IMR-90 (cell line): Measurements from ENCODE around the gene TSSC4. TPM values are rescaled to one million over a fixed set of nuclear protein-coding genes. Genes with fewer than 3 reads are reported as not detected.
A peak's percentile ranks its signal among the peaks of the same experiment; 100 is the strongest.

Experiments used
- ATAC-seq: fragments of 200-7000 bp; cut with Tn5 transposase; 2 replicates; pipeline ENCODE4 v1.9.1; 2020; ENCODE audit warnings: low read depth, mild to moderate bottlenecking, moderate library complexity
- BruUV-seq: library from RNA; stranded (reverse); fragments of 400-500 nt; replicated peaks from 2 replicates; lab custom pipeline; 2021; lab: Mats Ljungman, UMichigan
- CTCF ChIA-PET: fragments of 300-600 bp; formaldehyde crosslinking; extraction: SDS; loops from one replicate; lab custom pipeline; 2021; ENCODE audit warnings: antibody characterized with exemption; lab: Yijun Ruan, JAX
- POLR2A ChIA-PET: fragments of 300-600 bp; sonication (Branson Sonifier 250); formaldehyde crosslinking; loops from one replicate; lab custom pipeline; 2022; ENCODE audit warnings: antibody characterized with exemption; ENCODE audit not compliant: unreplicated experiment; lab: Charles Lee
- DNase-seq: peaks from one replicate; pipeline ENCODE4 v3.0.0; 2013
- H2AFZ ChIP-seq: replicated peaks from 2 replicates; pipeline ENCODE3; 2013; ENCODE audit warnings: low read length, mild to moderate bottlenecking; ENCODE audit not compliant: poor library complexity
- H2AK5ac ChIP-seq: 2 replicates; pipeline ENCODE4 v1.6.1; 2013; ENCODE audit warnings: low read depth, low read length, inconsistent platforms
- H2AK9ac ChIP-seq: replicated peaks from 2 replicates; pipeline ENCODE3; 2013; ENCODE audit warnings: mild to moderate bottlenecking, low read depth, low read length, moderate library complexity; ENCODE audit not compliant: poor library complexity
- H2BK120ac ChIP-seq: 2 replicates; pipeline ENCODE4 v1.6.1; 2013; ENCODE audit warnings: low read depth, low read length, inconsistent platforms
- H2BK15ac ChIP-seq: 3 replicates; pipeline ENCODE4 v1.6.1; 2013; ENCODE audit warnings: low read depth, low read length, inconsistent platforms
- H2BK20ac ChIP-seq: 2 replicates; pipeline ENCODE4 v1.6.1; 2013; ENCODE audit warnings: low read depth, mild to moderate bottlenecking, inconsistent platforms, low read length, moderate library complexity
- H2BK5ac ChIP-seq: 2 replicates; pipeline ENCODE4 v1.6.1; 2013; ENCODE audit warnings: mild to moderate bottlenecking, low read depth, low read length, inconsistent platforms; ENCODE audit not compliant: poor library complexity, severe bottlenecking
- H3K14ac ChIP-seq: replicated peaks from 2 replicates; pipeline ENCODE4 v1.6.1; 2013; ENCODE audit warnings: low read depth, low read length, inconsistent platforms
- H3K18ac ChIP-seq: 2 replicates; pipeline ENCODE4 v1.6.1; 2013; ENCODE audit warnings: low read depth, low read length, control low read depth
- H3K23ac ChIP-seq: 2 replicates; pipeline ENCODE4 v1.6.1; 2013; ENCODE audit warnings: low read depth, low read length, inconsistent platforms
- H3K27ac ChIP-seq: 2 replicates; pipeline ENCODE4 v1.5.1; 2013; ENCODE audit warnings: mild to moderate bottlenecking, control low read depth, low read length; ENCODE audit not compliant: insufficient read depth
- H3K27me3 ChIP-seq: 2 replicates; pipeline ENCODE4 v1.6.1; 2013; ENCODE audit warnings: low read length; ENCODE audit not compliant: control insufficient read depth, insufficient read depth
- H3K36me3 ChIP-seq: 2 replicates; pipeline ENCODE4 v1.6.1; 2013; ENCODE audit warnings: low read length, mixed read lengths; ENCODE audit not compliant: control insufficient read depth, insufficient read depth
- H3K4ac ChIP-seq: 2 replicates; pipeline ENCODE4 v1.6.1; 2013; ENCODE audit warnings: low read depth, low read length, inconsistent platforms
- H3K4me1 ChIP-seq: 2 replicates; pipeline ENCODE4 v1.6.1; 2013; ENCODE audit warnings: low read length, mixed read lengths; ENCODE audit not compliant: control insufficient read depth, insufficient read depth
- H3K4me2 ChIP-seq: 2 replicates; pipeline ENCODE4 v1.6.1; 2013; ENCODE audit warnings: low read depth, mild to moderate bottlenecking, control low read depth, low read length, moderate library complexity
- H3K4me3 ChIP-seq: 2 replicates; pipeline ENCODE4 v1.5.1; 2013; ENCODE audit warnings: low read depth, mild to moderate bottlenecking, control low read depth, low read length, moderate library complexity; ENCODE audit not compliant: insufficient read depth
- H3K56ac ChIP-seq: 2 replicates; pipeline ENCODE4 v1.6.1; 2013; ENCODE audit warnings: low read length, inconsistent platforms; ENCODE audit not compliant: insufficient read depth; ENCODE audit errors: extremely low read depth
- H3K79me1 ChIP-seq, 2 experiments: 2 replicates each; pipeline ENCODE4 v1.6.1; 2013; ENCODE audit warnings: low read length in 2 of 2, inconsistent platforms in 1 of 2, low read depth in 1 of 2
- H3K9ac ChIP-seq: 2 replicates; pipeline ENCODE4 v1.6.1; 2013; ENCODE audit warnings: low read depth, low read length, control low read depth
- H3K9me1 ChIP-seq: 2 replicates; pipeline ENCODE4 v1.6.1; 2013; ENCODE audit warnings: low read length, inconsistent platforms; ENCODE audit not compliant: insufficient read depth
- H3K9me3 ChIP-seq: 2 replicates; pipeline ENCODE4 v1.6.1; 2013; ENCODE audit warnings: low read length; ENCODE audit not compliant: control insufficient read depth, insufficient read depth
- H4K20me1 ChIP-seq: 2 replicates; pipeline ENCODE4 v1.6.1; 2013; ENCODE audit warnings: low read length, inconsistent platforms; ENCODE audit not compliant: insufficient read depth
- H4K5ac ChIP-seq: 2 replicates; pipeline ENCODE4 v1.6.1; 2013; ENCODE audit warnings: mild to moderate bottlenecking, low read depth, low read length, control low read depth
- H4K8ac ChIP-seq, 2 experiments: 2 replicates each; pipeline ENCODE4 v1.6.1; 2013; ENCODE audit warnings: low read depth in 2 of 2, low read length in 2 of 2, control low read depth in 1 of 2, inconsistent platforms in 1 of 2
- H4K91ac ChIP-seq: 2 replicates; pipeline ENCODE4 v1.6.1; 2013; ENCODE audit warnings: low read depth, low read length, inconsistent platforms; ENCODE audit not compliant: insufficient read depth
- BHLHE40 ChIP-seq: fragments of 150-350 bp; IDR thresholded peaks from 2 replicates; pipeline ENCODE4 v1.6.1; 2016; ENCODE audit warnings: mild to moderate bottlenecking, low read depth, low read length
- CEBPB ChIP-seq: IDR thresholded peaks from 2 replicates; pipeline ENCODE4 v1.6.1; 2012; ENCODE audit warnings: low read depth, low read length, improper control_type of control experiment
- CHD1 ChIP-seq: IDR thresholded peaks from 2 replicates; pipeline ENCODE4 v1.6.1; 2012; ENCODE audit warnings: low read depth, low read length, improper control_type of control experiment
- CTCF ChIP-seq: conservative IDR thresholded peaks from 2 replicates; pipeline ENCODE4 v1.5.1; 2012; ENCODE audit warnings: mild to moderate bottlenecking, low read depth, low read length, improper control_type of control experiment
- ELK1 ChIP-seq: fragments of 150-350 bp; IDR thresholded peaks from 2 replicates; pipeline ENCODE4 v1.6.1; 2016; ENCODE audit warnings: low read depth, mild to moderate bottlenecking, low read length, moderate library complexity, borderline replicate concordance
- FOS ChIP-seq: fragments of 150-350 bp; IDR thresholded peaks from 2 replicates; pipeline ENCODE4 v1.6.1; 2016; ENCODE audit warnings: low read depth, low read length
- MAFK ChIP-seq: IDR thresholded peaks from 2 replicates; pipeline ENCODE4 v1.6.1; 2012; ENCODE audit warnings: low read depth, low read length, improper control_type of control experiment
- MAZ ChIP-seq: IDR thresholded peaks from 2 replicates; pipeline ENCODE4 v1.6.1; 2012; ENCODE audit warnings: low read depth, mild to moderate bottlenecking, low read length, improper control_type of control experiment, moderate library complexity, borderline replicate concordance
- MXI1 ChIP-seq: IDR thresholded peaks from 2 replicates; pipeline ENCODE4 v1.6.1; 2012; ENCODE audit warnings: low read depth, mild to moderate bottlenecking, low read length, moderate library complexity, borderline replicate concordance
- NFE2L2 ChIP-seq: fragments of 150-350 bp; IDR thresholded peaks from 2 replicates; pipeline ENCODE4 v1.6.1; 2016; ENCODE audit warnings: low read depth, mild to moderate bottlenecking, low read length
- POLR2A ChIP-seq: IDR thresholded peaks from 2 replicates; pipeline ENCODE4 v1.6.1; 2012; ENCODE audit warnings: mild to moderate bottlenecking, low read depth, low read length
- RAD21 ChIP-seq: IDR thresholded peaks from 2 replicates; pipeline ENCODE4 v1.6.1; 2012; ENCODE audit warnings: low read length, improper control_type of control experiment
- RCOR1 ChIP-seq: IDR thresholded peaks from 2 replicates; pipeline ENCODE4 v1.6.1; 2012; ENCODE audit warnings: mild to moderate bottlenecking, low read length, improper control_type of control experiment; ENCODE audit not compliant: insufficient replicate concordance
- RFX5 ChIP-seq: IDR thresholded peaks from 2 replicates; pipeline ENCODE4 v1.8.0; 2012; ENCODE audit warnings: low read depth, mild to moderate bottlenecking, low read length, moderate library complexity
- SMC3 ChIP-seq: fragments of 150-350 bp; IDR thresholded peaks from 2 replicates; pipeline ENCODE4 v1.6.1; 2016; ENCODE audit warnings: low read depth, mild to moderate bottlenecking, antibody characterized with exemption, low read length, moderate library complexity
- USF2 ChIP-seq: fragments of 150-350 bp; IDR thresholded peaks from 2 replicates; pipeline ENCODE4 v1.6.1; 2017; ENCODE audit warnings: mild to moderate bottlenecking, antibody characterized with exemption, low read length, low read depth
- WGBS, 2 experiments: methylation state at CpG; one replicate each; pipeline versions ENCODE4 v1.1.5 to v1.1.7; 2013; ENCODE audit warnings: missing lambda C conversion rate in 2 of 2; ENCODE audit not compliant: insufficient read length in 1 of 2; ENCODE audit errors: extremely low coverage in 2 of 2; 5-methylcytosine and 5-hydroxymethylcytosine counted together
- dilution Hi-C: fragments of 300-500 bp; cut with HindIII; formaldehyde crosslinking; loops from one replicate; pipeline ENCODE4 v1.14.3; 2018; ENCODE audit warnings: low sequenced_read_pairs; ENCODE audit not compliant: unreplicated experiment
- in situ Hi-C: fragments of 300-500 bp; cut with MboI; formaldehyde crosslinking; loops from 3 replicates; pipeline ENCODE4 v1.14.3; 2019; ENCODE audit warnings: low sequenced_read_pairs, inconsistent platforms, mixed read lengths
- intact Hi-C: fragments of 100-400 bp; cut with micrococcal nuclease; formaldehyde crosslinking; loops from 2 replicates; pipeline ENCODE4 v1.10.0; 2022
- polyA plus RNA-seq, 3 experiments: library from polyadenylated mRNA; depleted of rRNA; stranded (reverse); fragments of >200 nt; gene quantifications; 2 replicates each; pipeline ENCODE4 v1.2.3, GENCODE V29; 2012; ENCODE audit warnings: low replicate concordance in 1 of 3
- total RNA-seq: library from RNA; depleted of rRNA; stranded (reverse); fragments of >200 nt; gene quantifications from 2 replicates; pipeline ENCODE4 v1.2.3, GENCODE V29; 2012

The TSSC4 gene
- total and polyA plus RNA-seq, 2 of the 4 experiments (the other 2 are of a cell fraction) = 34.9 to 40.0 TPM

GRCh38 chr11:2447253-2447950 lies 46.9 kb downstream of the TSSC4 start:
- no peak overlapping the region for H2BK5ac ChIP-seq
- no peaks in the 10 kb centered on the region for H3K9me1 ChIP-seq
- no peaks in the 10 kb centered on the region for H3K36me3 ChIP-seq
- no peak overlapping the region for H3K56ac ChIP-seq
- ChIA-PET POLR2A (no interaction called here), CTCF (no interaction called here)
- peaks cover 67% of the 10 kb centered on the region for H3K27me3 ChIP-seq
- H2AFZ ChIP-seq = peak overlapping the region; percentile 11
- no peaks in the 10 kb centered on the region for H3K4me1 ChIP-seq
- H3K18ac ChIP-seq = no peak overlapping the region
- ATAC-seq (no peak), DNase-seq (no peak)
- no peak overlapping the region for H2BK120ac ChIP-seq
- H4K91ac ChIP-seq = no peak overlapping the region
- no peak overlapping the region for H3K14ac ChIP-seq
- H3K23ac ChIP-seq = no peak overlapping the region
- TF ChIP-seq BHLHE40 (no peak), MAFK (no peak), CHD1 (no peak), RFX5 (no peak), ELK1 (no peak), CEBPB (no peak), FOS (no peak), RCOR1 (no peak), NFE2L2 (no peak), CTCF (no peak), MAZ (no peak), SMC3 (no peak), USF2 (no peak), RAD21 (no peak), POLR2A (no peak), MXI1 (no peak)
- dilution Hi-C loops (no loop called here), intact Hi-C loops (no loop called here), in situ Hi-C loops (no loop called here)
- no peak overlapping the region for H2AK5ac ChIP-seq
- no peak overlapping the region for H3K27ac ChIP-seq
- BruUV-seq = no TSS peak
- no peaks in the 10 kb centered on the region for H3K79me1 ChIP-seq
- H2BK15ac ChIP-seq = no peak overlapping the region
- H3K4me3 ChIP-seq = no peak overlapping the region
- no peaks in the 10 kb centered on the region; the same call in 1 of the 2 replicates for H3K9me3 ChIP-seq
- no peaks in the 10 kb centered on the region for H4K20me1 ChIP-seq
- H3K4ac ChIP-seq = no peak overlapping the region
- no peak overlapping the region for H2BK20ac ChIP-seq
- H2AK9ac ChIP-seq = no peak overlapping the region
- H3K4me2 ChIP-seq = no peak overlapping the region
- H4K5ac ChIP-seq = no peak overlapping the region
- no peak overlapping the region for H3K9ac ChIP-seq
- WGBS, 2 experiments = 93% methylated on average over 3 of the region's 12 CpGs; no CpG with 5 or more reads in 1 of the 2 experiments
- H4K8ac ChIP-seq = no peak overlapping the region
